Natural killer cell (primary cell): ENCODE measurements around the gene SEC14L2. TPM values are rescaled to one million over a fixed set of nuclear protein-coding genes. Genes with fewer than 3 reads are reported as not detected.
"Not testable (repeated sequence)": the region's sequence is repeated elsewhere in the genome, so short reads cannot be mapped to it uniquely, and the experiment has no call there.

Experiments used
- ATAC-seq, 3 donors: fragments of 150-1000 bp in 2 of 3; fragments of 200-7000 bp in 1 of 3; cut with Tn5 transposase; 1 replicate in 1 of 3; 2 replicates in 2 of 3; pipeline ENCODE4 v1.10.0; 2021; ENCODE audit warnings: mild to moderate bottlenecking in 2 of 3, moderate library complexity in 2 of 3
- DNase-seq, 2 donors: peaks; one replicate each; pipeline versions ENCODE4 v3.0.0 to v3.0.0-alpha.2; 2013 to 2021; ENCODE audit warnings: mixed read lengths in 1 of 2
- H3K27ac ChIP-seq: one replicate; pipeline ENCODE4 v1.5.1; 2013; ENCODE audit warnings: mild to moderate bottlenecking, low read length
- H3K27me3 ChIP-seq: one replicate; pipeline ENCODE4 v1.6.1; 2013; ENCODE audit warnings: low read length; ENCODE audit not compliant: control insufficient read depth, insufficient read depth
- H3K36me3 ChIP-seq: one replicate; pipeline ENCODE4 v1.6.1; 2013; ENCODE audit warnings: low read length; ENCODE audit not compliant: control insufficient read depth, insufficient read depth
- H3K4me1 ChIP-seq: one replicate; pipeline ENCODE4 v1.6.1; 2013; ENCODE audit warnings: low read length; ENCODE audit not compliant: control insufficient read depth, insufficient read depth
- H3K4me3 ChIP-seq: one replicate; pipeline ENCODE4 v1.5.1; 2013; ENCODE audit warnings: low read length
- H3K9me3 ChIP-seq: one replicate; pipeline ENCODE4 v1.6.1; 2013; ENCODE audit warnings: low read length; ENCODE audit not compliant: control insufficient read depth, insufficient read depth
- H3K27ac Mint-ChIP-seq, 2 donors: one replicate each; pipeline ENCODE4 v1.8.0; 2022; ENCODE audit warnings: mild to moderate bottlenecking in 2 of 2, mixed read lengths in 2 of 2, moderate library complexity in 1 of 2
- H3K27me3 Mint-ChIP-seq, 2 donors: one replicate each; pipeline ENCODE4 v1.8.0; 2022; ENCODE audit warnings: low read depth in 2 of 2, mixed read lengths in 2 of 2
- H3K36me3 Mint-ChIP-seq: one replicate; pipeline ENCODE4 v1.8.0; 2022; ENCODE audit warnings: mixed read lengths
- H3K4me1 Mint-ChIP-seq, 2 donors: one replicate each; pipeline ENCODE4 v1.8.0; 2022; ENCODE audit warnings: mixed read lengths in 2 of 2
- H3K4me3 Mint-ChIP-seq: one replicate; pipeline ENCODE4 v1.8.0; 2022; ENCODE audit warnings: mild to moderate bottlenecking, moderate library complexity, mixed read lengths
- H3K9me3 Mint-ChIP-seq, 2 donors: one replicate each; pipeline ENCODE4 v1.8.0; 2022; ENCODE audit warnings: mixed read lengths in 2 of 2
- CTCF ChIP-seq: fragments of 200-600 bp; IDR thresholded peaks from one replicate; pipeline ENCODE4 v1.8.0; 2022; ENCODE audit warnings: antibody characterized with exemption
- WGBS: methylation state at CpG from one replicate; pipeline ENCODE4 v1.1.7; 2013; ENCODE audit warnings: missing lambda C conversion rate; ENCODE audit not compliant: insufficient coverage; 5-methylcytosine and 5-hydroxymethylcytosine counted together
- intact Hi-C: fragments of 100-400 bp; cut with micrococcal nuclease; formaldehyde crosslinking; loops from one replicate; pipeline ENCODE4 v1.14.2; 2022
- total RNA-seq, 4 donors: library from RNA; stranded (reverse); fragments of 120-200 nt in 1 of 4; gene quantifications; one replicate each; pipeline versions ENCODE4 v1.2.3 to v1.2.4, GENCODE V29; 2013 to 2022

The SEC14L2 gene
- total RNA-seq, 3 donors from 2014 or later (not counting 1 experiment from before 2014, with no cell fraction given): 0.71 to 6.6 (median 2.7) TPM

- intact Hi-C loops: no loop called here
- H3K36me3 Mint-ChIP-seq: no peaks in the 10 kb centered on the region
- Histone ChIP-seq H3K27ac (no peak overlapping the region), H3K9me3 (no peaks in the 10 kb centered on the region), H3K27me3 (no peaks in the 10 kb centered on the region), H3K4me1 (no peaks in the 10 kb centered on the region), H3K4me3 (no peak overlapping the region), H3K36me3 (no peaks in the 10 kb centered on the region)
- WGBS: 83% methylated on average over 8 of the region's 8 CpGs
- no peak for ATAC-seq
- H3K27me3 Mint-ChIP-seq: peaks cover 15 to 30% of the 10 kb centered on the region in 2 donors
- TF ChIP-seq CTCF: no peak
- no peak for DNase-seq
- H3K4me3 Mint-ChIP-seq: no peak overlapping the region
- H3K9me3 Mint-ChIP-seq: no peaks in the 10 kb centered on the region
- no peaks in the 10 kb centered on the region for H3K4me1 Mint-ChIP-seq
- no peak overlapping the region for H3K27ac Mint-ChIP-seq
These were observed 61.2 kb downstream of the SEC14L2 start for GRCh38 chr22:30457981-30458380.

- no peak for TF ChIP-seq CTCF
- no peaks in the 10 kb centered on the region for H3K4me1 ChIP-seq
- Mint-ChIP-seq H3K4me3 (no peak overlapping the region), H3K36me3 (no peaks in the 10 kb centered on the region), H3K9me3 (no peaks in the 10 kb centered on the region), H3K27me3 (peaks cover 11 to 24% of the 10 kb centered on the region in 2 donors), H3K27ac (no peak overlapping the region), H3K4me1 (no peaks in the 10 kb centered on the region)
- H3K4me3 ChIP-seq: no peak overlapping the region
- ATAC-seq: peak; percentile 21 to 42 (median 24)
- 78% methylated on average over 4 of the region's 4 CpGs for WGBS
- intact Hi-C loops: no loop called here
- H3K27me3 ChIP-seq: no peaks in the 10 kb centered on the region
- peak in 1 of 2 donors; percentile 45 for DNase-seq
- no peaks in the 10 kb centered on the region for H3K36me3 ChIP-seq
- H3K27ac ChIP-seq: no peak overlapping the region
- H3K9me3 ChIP-seq: no peaks in the 10 kb centered on the region
These were observed 62.6 kb downstream of the SEC14L2 start for GRCh38 chr22:30459181-30460052.

- H3K4me1 Mint-ChIP-seq: no peaks in the 10 kb centered on the region
- intact Hi-C loops: no loop called here
- 79% methylated on average over 4 of the region's 4 CpGs for WGBS
These were observed 63.3 kb downstream of the SEC14L2 start for GRCh38 chr22:30460147-30460546.

GRCh38 chr22:30460555-30460954, 63.7 kb downstream of the SEC14L2 start:
- DNase-seq, H3K27ac ChIP-seq, H3K4me3 Mint-ChIP-seq, H3K27me3 ChIP-seq, H3K4me3 ChIP-seq, H3K27ac Mint-ChIP-seq, H3K4me1 Mint-ChIP-seq, H3K4me1 ChIP-seq, H3K9me3 ChIP-seq, intact Hi-C loops, H3K36me3 ChIP-seq, H3K36me3 Mint-ChIP-seq, H3K9me3 Mint-ChIP-seq, ATAC-seq: not testable (repeated sequence)
- 82% methylated on average over 5 of the region's 6 CpGs for WGBS
- peaks cover 21 to 29% of the 10 kb centered on the region in 2 donors for H3K27me3 Mint-ChIP-seq

More at GRCh38 chr22:30460147-30460546, 63.3 kb downstream of the SEC14L2 start:
- H3K27me3 ChIP-seq: no peaks in the 10 kb centered on the region
- TF ChIP-seq CTCF: no peak
- DNase-seq: no peak
- H3K36me3 ChIP-seq: no peaks in the 10 kb centered on the region
- Mint-ChIP-seq H3K27ac (no peak overlapping the region), H3K9me3 (peaks cover 0 to 2% of the 10 kb centered on the region in 2 donors), H3K4me3 (no peak overlapping the region), H3K27me3 (peaks cover 17 to 24% of the 10 kb centered on the region in 2 donors), H3K36me3 (no peaks in the 10 kb centered on the region)
- H3K4me3 ChIP-seq: no peak overlapping the region
- no peaks in the 10 kb centered on the region for H3K4me1 ChIP-seq
- ATAC-seq: no peak
- no peaks in the 10 kb centered on the region for H3K9me3 ChIP-seq
- no peak overlapping the region for H3K27ac ChIP-seq
